Activated naive CD8-positive, alpha-beta T cell treated with anti-CD3 and anti-CD28 coated beads, Interleukin-2, amount 50 U/mL, for 16 hours (primary cell): Measurements from ENCODE around the gene CFP.
"Not testable (repeated sequence)": the region's sequence is repeated elsewhere in the genome, so short reads cannot be mapped to it uniquely, and the experiment has no call there.

Experiments used
- DNase-seq: peaks from one replicate; pipeline ENCODE4 v3.0.0-alpha.2; 2020; ENCODE audit warnings: low read depth, low spot score

The CFP gene

DNA sequence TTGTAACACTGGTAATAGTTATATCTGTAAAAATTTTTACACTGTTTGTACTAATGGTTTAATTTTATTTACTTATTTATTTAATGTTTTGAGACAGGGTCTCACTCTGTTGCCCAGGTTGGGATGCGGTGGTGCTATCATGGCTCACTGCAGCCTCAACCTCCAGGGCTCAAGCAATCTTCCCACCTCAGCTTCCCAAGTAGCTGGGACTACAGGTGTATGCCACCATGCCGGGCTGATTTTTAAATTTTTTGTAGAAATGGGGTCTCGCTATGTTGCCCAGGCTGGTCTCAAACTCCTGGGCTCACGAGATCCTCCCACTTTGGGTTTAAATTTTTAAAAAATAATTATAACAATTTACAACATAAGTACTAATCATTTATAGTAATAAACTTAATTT, 26.6 kb downstream of the CFP start:
- not testable (repeated sequence) for DNase-seq

DNA sequence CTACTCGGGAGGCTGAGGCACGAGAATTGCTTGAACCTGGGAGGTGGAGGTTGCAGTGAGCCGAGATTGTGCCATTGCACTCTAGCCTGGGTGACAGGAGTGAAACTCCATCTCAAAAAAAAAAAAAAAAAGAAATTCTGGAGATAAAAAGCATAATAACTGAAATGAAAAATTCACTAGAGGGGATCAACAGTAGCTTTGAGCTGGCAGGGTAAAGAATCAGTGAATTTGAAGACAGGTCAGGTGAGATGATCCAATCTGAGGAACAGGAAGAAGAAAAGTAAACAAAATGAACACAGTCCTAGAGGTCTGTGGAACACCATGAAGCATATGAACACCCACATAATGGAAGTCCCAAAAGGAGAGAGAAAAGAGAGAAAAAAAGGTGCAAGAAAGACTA, 32.5 kb downstream of the CFP start:
- DNase-seq: no peak

DNA sequence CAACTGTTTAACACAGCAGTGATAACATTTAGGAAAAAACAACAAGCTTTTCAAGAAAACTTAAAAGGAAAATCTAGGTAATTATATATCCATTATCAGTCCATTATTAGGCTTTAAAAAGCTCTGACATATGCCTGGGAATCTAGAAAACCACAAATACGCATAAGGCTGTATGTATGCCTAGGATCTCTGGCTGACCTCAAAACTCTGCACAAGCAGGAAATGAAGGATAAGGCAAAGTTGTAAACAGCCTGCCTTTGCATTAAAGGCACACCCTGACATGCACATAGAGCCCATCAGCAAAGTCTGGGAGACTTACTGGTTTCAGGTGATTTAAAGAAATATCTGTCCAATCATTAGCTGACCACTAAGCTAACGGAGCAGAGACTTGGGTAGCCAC, 33.5 kb downstream of the CFP start:
- no peak for DNase-seq

DNA sequence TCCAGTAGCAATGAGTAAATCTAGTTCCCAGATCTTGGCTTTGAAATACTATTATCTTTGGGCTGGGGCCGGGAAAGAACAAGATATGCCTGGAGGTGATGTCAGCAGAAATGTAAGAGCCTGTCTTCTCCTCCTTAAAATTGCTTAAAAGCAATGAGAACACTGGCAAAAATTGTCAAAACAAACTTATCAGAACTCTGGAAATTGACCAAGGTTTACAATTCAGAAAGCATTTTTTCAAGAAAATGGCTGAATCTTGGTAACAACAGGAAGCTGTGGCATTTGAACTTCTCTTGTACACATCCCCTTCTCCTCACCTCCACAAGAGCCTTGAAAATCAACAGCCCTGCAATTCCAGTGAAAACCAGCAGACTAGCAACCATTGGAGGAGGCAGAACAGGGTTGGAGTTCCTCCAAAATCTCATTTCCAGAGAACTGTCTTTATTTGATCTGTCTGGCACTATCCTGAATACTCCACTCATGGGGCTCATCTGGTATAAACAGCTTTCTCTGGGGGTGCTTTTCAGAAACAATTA, 33.9 kb downstream of the CFP start:
- DNase-seq: no peak

DNA sequence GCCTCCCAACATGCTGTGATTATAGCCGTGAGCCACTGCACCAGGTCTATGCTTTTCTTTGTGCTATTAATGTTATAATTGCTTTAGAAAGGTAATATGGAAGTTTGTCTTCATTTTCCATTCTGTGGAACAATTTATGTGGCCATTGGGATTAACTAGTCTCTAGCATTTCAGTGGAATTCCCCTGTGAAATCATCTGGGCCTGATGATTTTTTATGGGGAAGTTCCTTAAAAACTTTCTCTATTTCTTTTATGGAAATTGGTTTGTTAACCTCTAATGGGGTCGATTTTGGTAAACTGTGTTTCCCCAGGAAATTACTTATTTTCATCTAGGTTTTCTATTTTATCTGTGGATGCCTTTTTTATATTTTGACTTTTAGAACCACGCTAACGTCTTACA, 36.2 kb downstream of the CFP start:
- no peak for DNase-seq

- DNase-seq: no peak
Observed at GRCh38 chrX:47590984-47591383, 38.7 kb downstream of the CFP start.

DNA sequence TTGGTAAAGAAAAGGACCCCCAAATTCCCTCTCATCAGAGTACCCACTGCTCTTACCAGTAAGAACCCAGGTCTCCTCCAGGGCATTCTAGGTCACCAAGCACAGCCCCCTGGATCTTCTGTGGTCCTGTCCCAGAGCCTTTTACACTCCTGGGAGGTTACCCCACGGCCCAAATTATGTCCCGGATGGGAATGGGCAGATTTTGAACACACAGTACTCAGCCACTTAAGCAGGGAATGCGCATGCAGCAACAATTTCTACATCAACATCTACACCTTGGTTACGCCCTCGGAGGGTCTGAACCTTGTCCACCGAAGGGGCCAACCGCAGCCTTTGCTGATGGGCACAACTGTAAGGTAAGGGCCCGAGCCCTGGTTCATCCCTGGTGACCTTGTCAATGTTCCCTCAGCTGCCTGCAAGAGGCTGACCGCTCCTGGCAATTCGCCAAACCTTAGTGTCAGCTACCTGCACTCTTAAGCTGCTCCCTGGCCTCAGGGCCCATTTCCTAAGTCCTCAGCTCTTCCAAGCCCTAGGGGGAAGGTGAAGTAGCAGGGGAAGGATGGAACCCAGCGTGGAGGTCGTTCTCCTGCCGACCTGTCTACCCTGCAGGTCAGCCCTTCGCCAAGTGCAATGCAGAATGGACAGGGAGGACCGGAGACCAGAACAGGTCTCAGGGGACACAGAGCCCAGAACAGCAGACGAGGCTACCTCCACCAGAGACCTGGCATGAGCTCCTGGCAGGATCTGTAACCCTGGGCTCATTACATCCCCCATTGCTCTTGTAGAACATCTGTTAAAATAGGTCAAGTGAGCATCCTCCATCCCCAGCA, 41.6 kb downstream of the CFP start:
- DNase-seq: no peak

DNA sequence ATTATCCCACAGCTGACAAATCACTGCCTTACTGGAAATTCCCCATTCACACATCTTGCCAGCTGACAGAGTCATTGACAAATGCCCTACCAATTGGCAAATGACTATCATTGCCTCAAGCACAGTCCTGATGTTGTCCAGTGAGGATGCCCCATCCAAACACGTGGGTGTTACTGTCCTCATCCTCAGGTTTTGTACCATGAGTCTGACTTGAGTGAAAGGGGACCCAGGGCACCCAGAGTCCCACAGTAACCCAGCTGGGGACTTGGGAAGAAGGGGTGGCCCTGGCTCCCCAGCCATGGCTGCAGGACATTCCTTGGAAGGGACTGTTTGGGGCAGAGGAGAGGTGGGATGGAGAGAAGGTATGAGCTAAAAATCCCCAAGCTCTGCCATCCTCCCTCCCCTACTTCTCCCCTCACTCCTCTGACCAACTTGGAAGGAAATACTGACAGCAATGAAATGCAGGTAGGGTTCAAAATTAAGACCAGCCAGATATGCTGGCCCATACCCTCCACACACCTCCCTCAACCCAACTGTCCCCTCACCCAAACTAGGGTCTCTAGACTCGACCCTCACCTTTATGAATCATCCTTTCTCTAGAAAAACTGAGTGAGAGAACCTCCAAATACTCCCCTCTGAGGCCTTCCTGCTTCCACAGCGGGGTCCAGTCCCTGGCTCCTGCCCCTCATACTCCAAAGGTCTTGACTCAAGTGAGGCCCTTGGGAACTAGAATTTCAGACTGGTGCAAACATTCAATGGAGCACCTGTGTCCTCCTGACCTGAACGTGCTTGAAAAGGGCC, 42.4 kb downstream of the CFP start:
- no peak for DNase-seq

DNA sequence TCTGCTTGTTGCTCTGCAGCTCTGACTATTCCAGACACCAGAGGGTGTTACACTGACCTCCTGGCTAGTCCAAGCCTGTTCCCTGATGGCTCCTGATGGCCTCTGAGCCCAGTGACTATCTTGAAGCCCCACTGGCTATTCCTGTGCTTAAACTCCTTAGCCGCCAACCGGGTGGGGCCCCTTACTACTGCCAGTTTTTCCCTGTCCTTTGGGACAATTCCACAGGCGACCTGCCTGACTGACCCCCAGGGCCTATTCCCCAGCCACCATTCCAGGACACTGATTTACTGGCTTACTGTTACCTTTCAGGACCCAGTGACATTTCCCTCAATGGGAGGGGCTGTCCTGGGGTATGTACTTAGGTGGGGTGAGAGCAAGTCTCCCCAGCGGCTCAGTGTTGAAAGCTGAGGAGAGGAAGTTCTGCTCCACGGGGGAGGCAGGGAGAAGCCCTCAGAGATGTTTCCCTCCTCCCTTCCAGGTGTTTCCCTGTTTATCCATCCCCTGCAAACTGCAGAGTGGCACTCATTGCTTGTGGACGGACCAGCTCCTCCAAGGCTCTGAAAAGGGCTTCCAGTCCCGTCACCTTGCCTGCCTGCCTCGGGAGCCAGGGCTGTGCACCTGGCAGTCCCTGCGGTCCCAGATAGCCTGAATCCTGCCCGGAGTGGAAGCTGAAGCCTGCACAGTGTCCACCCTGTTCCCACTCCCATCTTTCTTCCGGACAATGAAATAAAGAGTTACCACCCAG, 43.5 kb downstream of the CFP start:
- no peak for DNase-seq

- DNase-seq: no peak
Observed at GRCh38 chrX:47585273-47585672, 44.5 kb downstream of the CFP start.

GRCh38 chrX:47584714-47585113, 45.0 kb downstream of the CFP start:
- no peak for DNase-seq

DNA sequence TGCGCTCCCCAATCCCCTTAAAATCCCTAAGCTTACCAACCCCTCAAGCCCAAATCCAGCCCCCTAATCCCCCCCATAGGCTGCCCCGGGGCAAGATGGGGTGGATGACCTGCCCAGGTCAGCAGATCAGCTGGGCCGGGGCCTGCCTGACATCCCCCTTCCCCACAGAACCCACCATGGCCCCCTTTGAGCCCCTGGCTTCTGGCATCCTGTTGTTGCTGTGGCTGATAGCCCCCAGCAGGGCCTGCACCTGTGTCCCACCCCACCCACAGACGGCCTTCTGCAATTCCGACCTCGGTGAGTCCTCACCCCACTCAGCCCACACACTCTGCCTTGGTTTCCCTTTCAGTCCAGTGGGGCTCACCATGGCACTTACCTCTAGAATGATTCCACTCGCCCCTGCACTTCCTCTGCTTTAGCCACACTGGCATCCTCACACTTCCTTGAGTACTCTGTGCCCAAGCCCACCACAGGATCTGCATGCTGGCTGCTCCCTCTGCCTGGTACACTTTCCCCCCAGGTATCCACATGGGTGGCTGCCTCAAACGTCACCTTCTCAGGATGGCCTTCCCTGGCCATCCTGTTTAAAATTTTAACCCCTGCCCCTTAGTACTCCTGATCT, 46.4 kb downstream of the CFP start:
- DNase-seq: no peak

DNA sequence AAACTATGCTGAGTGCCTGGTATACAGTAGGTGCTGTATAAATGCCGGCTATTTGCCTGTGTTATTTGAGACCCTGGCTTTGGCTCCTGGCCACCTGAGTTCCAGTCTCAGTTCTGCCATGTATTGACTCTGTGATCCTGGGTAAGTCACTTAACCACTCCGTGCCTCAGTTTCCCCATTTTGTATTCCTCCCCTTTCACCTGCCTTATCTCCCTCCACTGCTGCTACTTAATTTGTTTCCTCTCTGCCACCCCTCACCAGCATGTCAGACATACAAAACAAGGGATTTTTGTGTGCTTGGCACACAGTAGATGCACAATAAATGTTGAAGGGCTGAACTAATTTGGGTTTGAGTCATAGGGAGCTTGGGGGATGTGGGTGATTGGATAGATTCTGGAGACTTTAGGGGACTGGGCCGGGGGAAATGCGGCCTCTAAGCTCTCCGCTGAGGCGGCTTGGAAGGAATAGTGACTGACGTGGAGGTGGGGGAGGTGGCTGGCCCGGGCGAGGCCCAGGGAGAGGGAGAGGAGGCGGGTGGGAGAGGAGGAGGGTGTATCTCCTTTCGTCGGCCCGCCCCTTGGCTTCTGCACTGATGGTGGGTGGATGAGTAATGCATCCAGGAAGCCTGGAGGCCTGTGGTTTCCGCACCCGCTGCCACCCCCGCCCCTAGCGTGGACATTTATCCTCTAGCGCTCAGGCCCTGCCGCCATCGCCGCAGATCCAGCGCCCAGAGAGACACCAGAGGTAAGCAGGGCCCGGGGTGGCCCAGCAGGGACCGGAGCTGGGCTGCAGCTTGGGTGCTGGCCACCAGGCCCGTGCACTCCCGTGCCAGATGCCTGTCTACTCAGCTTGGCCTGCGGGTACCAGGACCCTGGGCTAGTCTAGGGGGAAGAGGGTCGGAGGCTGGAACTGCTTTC, 47.7 kb downstream of the CFP start, which contains the start of gene TIMP1:
TSS of gene TIMP1 (plus strand) at position 706 of the 917 bp plus-strand sequence. CDS start 980 bp downstream, outside the sequence.
- peak; percentile 56 for DNase-seq

- DNase-seq: no peak
Observed at GRCh38 chrX:47579537-47579936, 50.2 kb downstream of the CFP start.

- no peak for DNase-seq
Observed at GRCh38 chrX:47578692-47579091, 51.0 kb downstream of the CFP start.

DNA sequence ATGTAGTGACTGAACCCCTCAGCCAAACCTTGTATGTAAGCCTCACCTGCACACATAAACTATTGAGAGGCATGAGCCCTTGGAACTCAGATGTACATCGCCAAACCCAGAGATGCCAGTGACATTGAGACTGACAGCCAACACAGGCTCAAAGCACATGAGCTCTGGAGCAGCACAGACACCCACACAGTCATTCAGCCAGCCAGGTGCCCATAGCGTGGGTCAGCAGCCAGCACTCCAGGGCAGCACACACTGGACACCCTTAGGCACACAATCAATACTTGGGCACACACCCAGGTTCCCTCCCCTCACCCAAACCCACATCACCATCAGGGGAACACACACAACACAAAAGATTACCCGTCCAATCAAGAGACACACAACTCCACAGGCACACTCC, 51.8 kb downstream of the CFP start:
- no peak for DNase-seq

- DNase-seq: no peak
Observed at GRCh38 chrX:47577424-47577823, 52.3 kb downstream of the CFP start.

DNA sequence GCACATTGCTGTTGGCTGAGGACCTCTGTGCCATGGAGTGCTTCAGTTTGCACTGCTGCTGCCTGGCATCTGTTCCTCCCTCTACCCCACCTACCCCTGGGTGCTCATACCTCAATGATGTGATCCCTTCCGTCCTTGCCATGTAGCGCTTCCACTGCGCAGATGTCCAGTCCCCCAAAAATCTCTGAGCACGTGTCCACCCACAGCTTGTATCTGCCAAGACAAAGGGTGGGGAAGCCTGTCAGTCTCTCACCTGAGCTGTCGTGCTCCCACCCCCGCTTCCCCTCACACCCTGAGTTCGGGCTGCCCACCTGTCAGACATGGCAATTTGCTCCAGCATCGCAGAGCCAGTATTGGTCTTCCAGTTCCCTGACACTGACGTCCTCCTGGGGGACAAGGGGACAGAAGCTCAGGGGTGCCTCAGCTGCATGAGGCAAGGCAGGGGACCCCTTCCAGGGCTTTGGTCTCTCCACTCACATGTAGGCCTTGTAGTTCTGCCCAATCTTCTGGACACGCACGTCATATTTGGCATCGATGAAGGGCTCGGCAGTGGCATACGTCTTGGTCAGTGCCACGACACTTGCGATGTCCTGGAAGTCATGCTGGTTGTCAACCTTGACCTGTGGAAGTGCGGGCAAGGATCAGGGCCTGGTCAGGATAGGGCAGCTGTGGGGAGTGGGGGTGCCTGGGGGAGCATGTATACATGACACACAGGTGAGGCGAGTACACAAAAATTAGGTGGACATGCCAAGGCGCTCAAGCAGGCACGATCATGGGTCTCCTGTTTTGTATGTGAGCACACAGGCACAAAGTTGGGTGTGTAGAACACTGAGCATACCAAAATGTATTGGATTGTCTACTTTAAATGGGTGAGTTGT, 53.5 kb downstream of the CFP start:
- DNase-seq: no peak

DNA sequence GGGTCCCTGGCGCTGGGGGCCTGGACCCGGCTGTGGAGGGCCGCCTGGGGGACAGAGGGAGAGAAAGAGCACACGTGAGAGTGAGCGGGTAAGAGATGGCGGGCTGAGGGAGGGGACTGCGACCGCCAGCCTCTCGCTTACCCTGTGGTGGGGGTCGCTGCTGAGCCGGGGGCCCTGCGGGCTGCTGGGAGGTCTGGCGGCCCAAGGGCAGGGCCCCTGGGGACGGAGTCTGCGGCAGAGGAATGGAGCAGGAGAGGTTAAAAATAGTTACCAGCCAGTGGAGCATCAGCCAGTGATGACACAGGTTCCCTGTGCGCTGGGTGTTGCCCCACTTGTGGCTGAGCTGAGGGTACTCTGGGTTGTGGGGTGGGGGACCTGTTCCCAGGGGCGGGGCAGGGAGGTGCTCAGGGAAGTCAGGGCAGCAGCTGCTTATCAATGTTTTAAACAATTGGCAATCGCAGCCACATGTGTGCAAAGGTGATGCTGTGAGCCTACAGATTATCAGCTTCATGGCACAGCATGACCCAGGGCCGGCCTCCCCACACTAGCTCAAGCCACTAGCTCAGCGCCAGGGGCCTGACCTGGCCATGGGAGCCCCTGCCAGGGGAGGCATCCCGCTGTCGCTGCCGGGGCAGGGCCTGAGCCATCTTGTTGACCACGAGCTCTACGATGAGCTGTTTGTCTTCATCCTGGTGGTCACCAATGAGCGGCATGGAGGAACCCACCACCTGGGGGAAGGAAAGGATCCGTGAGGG, 55.0 kb downstream of the CFP start:
- no peak for DNase-seq
